Neuronal stem cell (in vitro differentiated cells): ENCODE measurements around the gene SNX32.
A peak's percentile ranks its signal among the peaks of the same experiment; 100 is the strongest.

ENCODE experiments used
- DNase-seq: peaks from one replicate; pipeline ENCODE4 v3.0.0-alpha.2; 2013; ENCODE audit warnings: low spot score
- H2AFZ ChIP-seq: one replicate; pipeline ENCODE4 v1.6.1; 2013; ENCODE audit warnings: mild to moderate bottlenecking, low read length, inconsistent platforms
- H2AK5ac ChIP-seq: 2 replicates; pipeline ENCODE4 v1.6.1; 2013; ENCODE audit warnings: low read depth, mild to moderate bottlenecking, inconsistent platforms, low read length, moderate library complexity, mixed read lengths
- H2BK120ac ChIP-seq: 2 replicates; pipeline ENCODE4 v1.6.1; 2013; ENCODE audit warnings: low read depth, mild to moderate bottlenecking, inconsistent platforms, low read length, moderate library complexity, mixed read lengths
- H2BK12ac ChIP-seq: one replicate; pipeline ENCODE4 v1.6.1; 2013; ENCODE audit warnings: low read length, inconsistent platforms
- H2BK15ac ChIP-seq: 2 replicates; pipeline ENCODE4 v1.6.1; 2013; ENCODE audit warnings: mild to moderate bottlenecking, low read length, inconsistent platforms, mixed read lengths
- H2BK5ac ChIP-seq: one replicate; pipeline ENCODE4 v1.6.1; 2013; ENCODE audit warnings: inconsistent platforms, mild to moderate bottlenecking, low read length, moderate library complexity
- H3K14ac ChIP-seq: one replicate; pipeline ENCODE4 v1.6.1; 2013; ENCODE audit warnings: low read length, inconsistent platforms
- H3K18ac ChIP-seq: 2 replicates; pipeline ENCODE4 v1.6.1; 2013; ENCODE audit warnings: low read length, inconsistent platforms
- H3K23ac ChIP-seq: 2 replicates; pipeline ENCODE4 v1.6.1; 2013; ENCODE audit warnings: low read depth, mild to moderate bottlenecking, mixed read lengths, low read length, inconsistent platforms; ENCODE audit not compliant: poor library complexity
- H3K27ac ChIP-seq: replicated peaks from 3 replicates; pipeline ENCODE4 v1.5.1; 2013; ENCODE audit warnings: low read length, inconsistent platforms
- H3K27me3 ChIP-seq, 3 experiments: 2 replicates each; pipeline ENCODE4 v1.6.1; 2013; ENCODE audit warnings: low read length in 3 of 3, mild to moderate bottlenecking in 2 of 3, inconsistent platforms in 1 of 3, low read depth in 1 of 3, mixed read lengths in 1 of 3, moderate library complexity in 1 of 3; ENCODE audit not compliant: control insufficient read depth in 3 of 3, insufficient read depth in 3 of 3
- H3K36me3 ChIP-seq, 2 donors: replicated peaks in 1 of 2; 2 replicates each; pipeline ENCODE4 v1.6.1; 2013; ENCODE audit warnings: low read length in 2 of 2; ENCODE audit not compliant: control insufficient read depth in 2 of 2, insufficient read depth in 2 of 2
- H3K4ac ChIP-seq: 2 replicates; pipeline ENCODE4 v1.6.1; 2013; ENCODE audit warnings: inconsistent platforms, mild to moderate bottlenecking, low read length, moderate library complexity
- H3K4me1 ChIP-seq, 2 donors: 1 replicate in 1 of 2; 2 replicates in 1 of 2; pipeline ENCODE4 v1.6.1; 2013; ENCODE audit warnings: low read length in 2 of 2, low read depth in 1 of 2; ENCODE audit not compliant: control insufficient read depth in 2 of 2, insufficient read depth in 1 of 2
- H3K4me2 ChIP-seq: one replicate; pipeline ENCODE4 v1.6.1; 2013; ENCODE audit warnings: mild to moderate bottlenecking, low read length, inconsistent platforms; ENCODE audit not compliant: insufficient read depth, poor library complexity, severe bottlenecking
- H3K4me3 ChIP-seq, 2 donors: 2 replicates each; pipeline ENCODE4 v1.5.1; 2013; ENCODE audit warnings: low read length in 2 of 2, mild to moderate bottlenecking in 2 of 2, inconsistent platforms in 1 of 2, moderate library complexity in 1 of 2
- H3K79me1 ChIP-seq: one replicate; pipeline ENCODE4 v1.6.1; 2013; ENCODE audit warnings: low read depth, mild to moderate bottlenecking, inconsistent platforms, low read length, moderate library complexity
- H3K9ac ChIP-seq: one replicate; pipeline ENCODE4 v1.6.1; 2013; ENCODE audit warnings: mild to moderate bottlenecking, low read depth, low read length, inconsistent platforms; ENCODE audit not compliant: poor library complexity
- H3K9me3 ChIP-seq, 2 donors: replicated peaks in 1 of 2; 2 replicates each; pipeline versions ENCODE3 to v1.6.1; 2013; ENCODE audit warnings: low read length in 2 of 2, mild to moderate bottlenecking in 2 of 2, inconsistent platforms in 1 of 2, low read depth in 1 of 2, mixed read lengths in 1 of 2, moderate library complexity in 1 of 2; ENCODE audit not compliant: control insufficient read depth in 2 of 2, insufficient read depth in 1 of 2
- H4K8ac ChIP-seq: one replicate; pipeline ENCODE4 v1.6.1; 2013; ENCODE audit warnings: low read depth, mild to moderate bottlenecking, inconsistent platforms, low read length, moderate library complexity
- H4K91ac ChIP-seq: one replicate; pipeline ENCODE4 v1.6.1; 2013; ENCODE audit warnings: low read length, low read depth, mild to moderate bottlenecking, inconsistent platforms; ENCODE audit not compliant: poor library complexity
- WGBS, 2 donors: extraction: QIAGEN DNeasy Blood & Tissue Kit; methylation state at CpG; one replicate each; pipeline ENCODE4 v1.1.7; 2013; ENCODE audit warnings: missing lambda C conversion rate in 2 of 2, mixed read lengths in 1 of 2; ENCODE audit not compliant: insufficient read length in 2 of 2, insufficient replicate concordance in 1 of 2; ENCODE audit errors: extremely low coverage in 2 of 2; 5-methylcytosine and 5-hydroxymethylcytosine counted together

SNX32 gene

GRCh38 chr11:65866509-65867283 is 32.9 kb downstream of the SNX32 start:
- Histone ChIP-seq H3K27me3 (no peaks in the 10 kb centered on the region), H2BK5ac (no peak overlapping the region), H3K27ac (peak overlapping the region; percentile 1), H4K91ac (peak overlapping the region; percentile 59), H2AFZ (no peak overlapping the region), H3K18ac (peak overlapping the region; percentile 24), H3K23ac (peak overlapping the region; percentile 52), H3K79me1 (peaks cover 11% of the 10 kb centered on the region), H3K36me3 (peaks cover 39 to 62% of the 10 kb centered on the region in 2 donors), H3K4me2 (no peak overlapping the region), H2BK15ac (no peak overlapping the region), H3K9me3 (no peaks in the 10 kb centered on the region), H2AK5ac (peak overlapping the region; percentile 77), H4K8ac (no peak overlapping the region), H2BK12ac (no peak overlapping the region), H3K4ac (no peak overlapping the region), H3K14ac (no peak overlapping the region), H3K9ac (peak overlapping the region; percentile 50), H3K4me3 (no peak overlapping the region), H2BK120ac (no peak overlapping the region), H3K4me1 (peaks cover 7 to 22% of the 10 kb centered on the region in 2 donors)
- no peak for DNase-seq
- no CpG with 5 or more reads among the region's 21 CpGs for WGBS, 2 donors

GRCh38 chr11:65867284-65868071 is 33.7 kb downstream of the SNX32 start:
- Histone ChIP-seq H2BK12ac (no peak overlapping the region), H3K4me2 (peak overlapping the region; percentile 67), H3K23ac (peak overlapping the region; percentile 52), H3K79me1 (peaks cover 7% of the 10 kb centered on the region), H3K4me1 (peaks cover 5 to 20% of the 10 kb centered on the region in 2 donors), H2AK5ac (peak overlapping the region; percentile 77), H3K9me3 (no peaks in the 10 kb centered on the region), H3K4me3 (peak overlapping the region in 1 of 2 donors; percentile 84), H3K27ac (peak overlapping the region; percentile 1), H3K9ac (peak overlapping the region; percentile 65), H4K8ac (no peak overlapping the region), H3K27me3 (no peaks in the 10 kb centered on the region), H3K14ac (no peak overlapping the region), H3K18ac (no peak overlapping the region), H2BK15ac (no peak overlapping the region), H2BK120ac (no peak overlapping the region), H3K4ac (no peak overlapping the region), H4K91ac (no peak overlapping the region), H2BK5ac (no peak overlapping the region), H2AFZ (no peak overlapping the region), H3K36me3 (peaks cover 31 to 54% of the 10 kb centered on the region in 2 donors)
- DNase-seq, result peak; percentile 47
- no CpG with 5 or more reads among the region's 29 CpGs for WGBS, 2 donors

GRCh38 chr11:65868076-65868667 is 34.4 kb downstream of the SNX32 start:
- Histone ChIP-seq H4K8ac (no peak overlapping the region), H2BK15ac (no peak overlapping the region), H3K79me1 (peaks cover 6% of the 10 kb centered on the region), H3K4ac (no peak overlapping the region), H3K9me3 (no peaks in the 10 kb centered on the region), H3K4me1 (peaks cover 5 to 20% of the 10 kb centered on the region in 2 donors), H2BK5ac (no peak overlapping the region), H3K27ac (no peak overlapping the region), H2AK5ac (no peak overlapping the region), H3K18ac (no peak overlapping the region), H3K4me2 (peak overlapping the region; percentile 67), H3K23ac (no peak overlapping the region), H2AFZ (no peak overlapping the region), H2BK12ac (no peak overlapping the region), H4K91ac (no peak overlapping the region), H3K4me3 (peak overlapping the region in 1 of 2 donors; percentile 84), H3K36me3 (peaks cover 24 to 47% of the 10 kb centered on the region in 2 donors), H3K14ac (no peak overlapping the region), H3K9ac (no peak overlapping the region), H3K27me3 (peaks cover 0 to 4% (median 0%) of the 10 kb centered on the region in 3 experiments), H2BK120ac (no peak overlapping the region)
- no CpG with 5 or more reads among the region's 19 CpGs for WGBS, 2 donors
- peak; percentile 62 for DNase-seq
